Fibroblast of skin of scalp (primary cell): ENCODE data around the gene ADGRG6.

ENCODE experiments used
- DNase-seq: peaks from one replicate; pipeline ENCODE4 v3.0.0-alpha.2; 2013

Gene ADGRG6

GRCh38 chr6:142349215-142349823 lies 47.5 kb downstream of the ADGRG6 start:
- DNase-seq, result no peak

- no peak for DNase-seq
These were observed 48.5 kb downstream of the ADGRG6 start for GRCh38 chr6:142350309-142350708.

GRCh38 chr6:142353690-142354089 lies 51.9 kb downstream of the ADGRG6 start:
- DNase-seq, result no peak

GRCh38 chr6:142354650-142355049 lies 52.8 kb downstream of the ADGRG6 start:
- DNase-seq, result no peak

- no peak for DNase-seq
These were observed 53.8 kb downstream of the ADGRG6 start for GRCh38 chr6:142355520-142356174.

GRCh38 chr6:142356201-142356883 lies 54.5 kb downstream of the ADGRG6 start:
- no peak for DNase-seq

- no peak for DNase-seq
These were observed 55.0 kb downstream of the ADGRG6 start for GRCh38 chr6:142356884-142357225.

GRCh38 chr6:142357879-142358278 lies 56.1 kb downstream of the ADGRG6 start:
- DNase-seq, result no peak

- DNase-seq, result no peak
These were observed 57.6 kb downstream of the ADGRG6 start for GRCh38 chr6:142359271-142359960.

- no peak for DNase-seq
These were observed 59.5 kb downstream of the ADGRG6 start for GRCh38 chr6:142361345-142361744.

- DNase-seq, result peak; percentile 90
These were observed 60.3 kb downstream of the ADGRG6 start for GRCh38 chr6:142361779-142362750.

GRCh38 chr6:142367061-142367460 lies 65.3 kb downstream of the ADGRG6 start:
- no peak for DNase-seq

GRCh38 chr6:142367501-142368018 lies 65.8 kb downstream of the ADGRG6 start:
- no peak for DNase-seq

- no peak for DNase-seq
These were observed 67.5 kb downstream of the ADGRG6 start for GRCh38 chr6:142369266-142369665.

- no peak for DNase-seq
These were observed 70.5 kb downstream of the ADGRG6 start for GRCh38 chr6:142372348-142372747.

- DNase-seq, result no peak
These were observed 71.7 kb downstream of the ADGRG6 start for GRCh38 chr6:142373268-142374090.

- no peak for DNase-seq
These were observed 72.4 kb downstream of the ADGRG6 start for GRCh38 chr6:142374091-142374770.

GRCh38 chr6:142374965-142375733 lies 73.3 kb downstream of the ADGRG6 start:
- DNase-seq, result peak; percentile 92

- DNase-seq, result no peak
These were observed 74.3 kb downstream of the ADGRG6 start for GRCh38 chr6:142376115-142376514.
